Left lung (tissue), 10 donors: ENCODE measurements around the gene PRG2. TPM values are rescaled to one million over a fixed set of nuclear protein-coding genes. Genes with fewer than 3 reads are reported as not detected.
"Not testable (repeated sequence)": the region's sequence is repeated elsewhere in the genome, so short reads cannot be mapped to it uniquely, and the experiment has no call there.

Experiments used
- ATAC-seq: fragments of 200-7000 bp; cut with Tn5 transposase; one replicate; pipeline ENCODE4 v1.9.1; 2020; ENCODE audit warnings: moderate library complexity
- DNase-seq, 4 donors: peaks; one replicate each; pipeline ENCODE4 v3.0.0-alpha.2; 2013 to 2020
- H3K27ac ChIP-seq, 2 donors: fragments of 200-600 bp; sonication (generic) in 1 of 2; one replicate each; pipeline versions ENCODE4 v1.5.0 to v1.8.0; 2020 to 2021
- H3K27me3 ChIP-seq, 2 donors: fragments of 200-600 bp; sonication (generic) in 1 of 2; one replicate each; pipeline versions ENCODE4 v1.5.0 to v1.8.0; 2020 to 2021
- H3K36me3 ChIP-seq, 2 donors: fragments of 200-600 bp; sonication (generic) in 1 of 2; one replicate each; pipeline versions ENCODE4 v1.5.0 to v1.8.0; 2020 to 2021
- H3K4me1 ChIP-seq, 2 donors: fragments of 200-600 bp; one replicate each; pipeline ENCODE4 v1.8.0; 2021
- H3K4me3 ChIP-seq, 2 donors: fragments of 200-600 bp; sonication (generic) in 1 of 2; one replicate each; pipeline versions ENCODE4 v1.5.0 to v1.8.0; 2020 to 2021; ENCODE audit warnings: mild to moderate bottlenecking in 1 of 2
- H3K9me3 ChIP-seq, 2 donors: fragments of 200-600 bp; sonication (generic) in 1 of 2; one replicate each; pipeline versions ENCODE4 v1.5.0 to v1.8.0; 2020 to 2021
- CTCF ChIP-seq, 2 donors: fragments of 200-600 bp; sonication (generic) in 1 of 2; IDR thresholded peaks; one replicate each; pipeline versions ENCODE4 v1.5.0 to v1.8.0; 2021; ENCODE audit warnings: antibody characterized with exemption in 2 of 2
- intact Hi-C, 2 donors: fragments of 100-400 bp; cut with DNase I; formaldehyde crosslinking; loops; one replicate each; pipeline versions ENCODE4 v1.11.2 to v1.14.2; 2022
- polyA plus RNA-seq, 6 donors: library from polyadenylated mRNA; unstranded; fragments of 120-200 nt; gene quantifications; one replicate each; pipeline ENCODE4 v1.2.1, GENCODE V29; 2013; ENCODE audit not compliant: insufficient read length in 6 of 6
- total RNA-seq, 2 donors: library from RNA; stranded (reverse); fragmentation: NEBNext Ultra II Directional; extraction: Animal tissue kit (Norgen Biotek cat#: 25700); gene quantifications; one replicate each; pipeline ENCODE4 v1.2.1, GENCODE V29; 2021
- donor health status: DM: no; HTN: yes; CAD: no.
- donor health status: DM: no; HTN: no; CAD: no.

Gene PRG2
- total and polyA plus RNA-seq, 8 donors: 0.34 to 1.7 (median 1.3) TPM; not detected in 1

GRCh38 chr11:57405271-57405860 is 14.9 kb upstream of the PRG2 start:
- TF ChIP-seq CTCF (IDR thresholded peaks at IDR 0.05): no peak
- Histone ChIP-seq H3K4me1 (peaks cover 0 to 28% of the 10 kb centered on the region in 2 donors), H3K36me3 (peaks cover 0 to 49% of the 10 kb centered on the region in 2 donors), H3K27me3 (no peaks in the 10 kb centered on the region), H3K4me3 (no peak overlapping the region), H3K27ac (peak overlapping the region in 1 of 2 donors; percentile 67), H3K9me3 (no peaks in the 10 kb centered on the region)
- DNase-seq (no peak), ATAC-seq (peak; percentile 20)
- intact Hi-C loops: no loop called here

DNA sequence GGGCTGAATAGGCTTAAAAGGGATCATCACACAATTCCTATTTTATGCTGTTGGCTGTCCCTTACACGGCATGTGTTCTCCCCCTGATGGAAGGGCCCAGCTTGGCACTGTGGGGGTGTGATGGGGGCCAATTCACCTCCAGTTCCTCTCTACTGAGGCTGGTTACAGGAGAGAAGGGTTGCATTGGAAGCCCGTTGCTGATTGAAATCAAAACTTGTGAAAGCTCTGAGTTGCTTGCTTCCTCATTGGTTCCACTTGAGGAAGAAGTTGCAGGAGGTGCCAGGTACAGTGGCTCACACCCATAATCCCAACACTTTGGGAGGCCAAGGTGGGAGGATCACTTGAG is 13.3 kb upstream of the PRG2 start:
- TF ChIP-seq CTCF (IDR thresholded peaks at IDR 0.05): no peak
- intact Hi-C loops: no loop called here
- ATAC-seq: no peak

GRCh38 chr11:57403003-57403801 is 12.8 kb upstream of the PRG2 start:
- Histone ChIP-seq H3K4me1 (peaks cover 0 to 28% of the 10 kb centered on the region in 2 donors), H3K36me3 (peaks cover 0 to 27% of the 10 kb centered on the region in 2 donors), H3K27ac (peak overlapping the region in 1 of 2 donors; percentile 66)
- ATAC-seq, intact Hi-C loops, H3K9me3 ChIP-seq, H3K4me3 ChIP-seq, H3K27me3 ChIP-seq, DNase-seq: not testable (repeated sequence)

More for the DNA sequence above, 13.3 kb upstream of the PRG2 start:
- Histone ChIP-seq H3K9me3 (no peaks in the 10 kb centered on the region), H3K4me1 (peaks cover 0 to 28% of the 10 kb centered on the region in 2 donors), H3K36me3 (peaks cover 0 to 33% of the 10 kb centered on the region in 2 donors), H3K4me3 (no peak overlapping the region), H3K27ac (peak overlapping the region in 1 of 2 donors; percentile 66), H3K27me3 (no peaks in the 10 kb centered on the region)
- no peak for DNase-seq

DNA sequence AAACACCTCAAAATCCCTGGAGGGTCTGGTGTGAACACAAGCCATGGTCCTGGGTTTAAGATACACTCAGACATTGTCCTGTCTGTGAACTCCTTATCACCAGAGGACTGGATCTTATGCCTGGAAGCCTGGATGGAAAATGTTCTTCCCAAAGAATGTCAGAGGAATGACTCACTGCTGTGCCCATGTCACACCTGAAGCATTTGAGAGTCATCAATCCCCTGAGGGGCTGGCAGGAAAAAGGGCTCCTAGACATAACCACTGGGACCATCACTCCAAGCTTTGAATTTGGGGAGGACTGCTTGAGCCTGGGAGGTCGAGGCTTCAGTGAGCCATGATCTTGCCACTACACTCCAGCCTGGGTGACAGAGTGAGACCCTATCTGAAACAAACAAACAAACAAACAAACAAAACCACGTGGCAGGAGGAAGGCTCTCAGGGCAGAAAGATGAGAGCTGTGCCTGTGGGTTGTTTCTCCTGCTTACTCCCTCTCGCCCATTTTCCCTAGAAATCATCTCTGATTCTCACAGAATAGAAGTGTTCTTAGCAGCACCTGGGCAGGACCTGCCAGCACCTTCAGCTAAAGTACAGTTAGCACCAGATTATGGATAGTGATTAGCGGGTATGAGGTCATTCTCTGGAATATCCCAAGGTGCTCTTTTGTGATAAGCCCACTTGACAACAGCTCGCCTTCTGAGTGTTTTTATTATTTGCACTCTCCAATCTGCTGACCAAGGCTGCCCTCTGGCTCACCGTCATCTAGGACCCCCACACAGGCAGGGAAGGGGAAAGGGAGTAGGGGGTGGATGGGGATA is 11.9 kb upstream of the PRG2 start:
- DNase-seq (no peak), ATAC-seq (peak; percentile 46)
- no peak overlapping the region for H3K4me3 ChIP-seq
- intact Hi-C loops: no loop called here
- peaks cover 0 to 25% of the 10 kb centered on the region in 2 donors for H3K4me1 ChIP-seq
- no peak overlapping the region for H3K27ac ChIP-seq
- peaks cover 0 to 19% of the 10 kb centered on the region in 2 donors for H3K36me3 ChIP-seq
- TF ChIP-seq CTCF (IDR thresholded peaks at IDR 0.05): no peak
- H3K9me3 ChIP-seq: no peaks in the 10 kb centered on the region
- H3K27me3 ChIP-seq: no peaks in the 10 kb centered on the region

GRCh38 chr11:57399972-57400578 is 9.6 kb upstream of the PRG2 start:
- ATAC-seq: no peak
- Histone ChIP-seq H3K9me3 (no peaks in the 10 kb centered on the region), H3K36me3 (no peaks in the 10 kb centered on the region), H3K4me1 (peaks cover 0 to 2% of the 10 kb centered on the region in 2 donors), H3K27me3 (no peaks in the 10 kb centered on the region), H3K4me3 (no peak overlapping the region), H3K27ac (no peak overlapping the region)
- DNase-seq: no peak
- no peak for TF ChIP-seq CTCF (IDR thresholded peaks at IDR 0.05)
- intact Hi-C loops: no loop called here
